H1 (cell line): ENCODE measurements around the gene ZNF282. TPM values are rescaled to one million over a fixed set of nuclear protein-coding genes. Genes with fewer than 3 reads are reported as not detected.

ENCODE experiments used
- CTCF ChIA-PET: fragments of 300-600 bp; sonication (Branson Sonifier 250); formaldehyde crosslinking; loops from one replicate; lab custom pipeline; 2021; ENCODE audit not compliant: partially characterized antibody; lab: Charles Lee
- POLR2A ChIA-PET: fragments of 300-600 bp; sonication (Branson Sonifier 250); formaldehyde crosslinking; loops from one replicate; lab custom pipeline; 2021; ENCODE audit warnings: inconsistent platforms; ENCODE audit not compliant: partially characterized antibody; lab: Charles Lee
- DNase-seq, 2 experiments: peaks; one replicate each; pipeline versions ENCODE4 v3.0.0 to v3.0.0-alpha.2; 2010 to 2022; ENCODE audit warnings: low spot score in 2 of 2, low read depth in 1 of 2, mixed read lengths in 1 of 2
- FAIRE-seq: peaks from 2 replicates; lab custom pipeline; 2011; peaks lifted over from hg19 to GRCh38; lab: Jason Lieb, UNC
- H2AFZ ChIP-seq: 2 replicates; pipeline ENCODE4 v1.8.1; 2012; ENCODE audit warnings: low read length, inconsistent platforms
- H2AK5ac ChIP-seq: 2 replicates; pipeline ENCODE4 v1.6.1; 2013; ENCODE audit warnings: low read depth, low read length
- H2BK120ac ChIP-seq: replicated peaks from 2 replicates; pipeline ENCODE3; 2013; ENCODE audit warnings: low read depth, low read length, inconsistent platforms
- H2BK12ac ChIP-seq: 2 replicates; pipeline ENCODE4 v1.6.1; 2013; ENCODE audit warnings: low read depth, low read length
- H2BK15ac ChIP-seq: 2 replicates; pipeline ENCODE4 v1.6.1; 2013; ENCODE audit warnings: low read length
- H2BK20ac ChIP-seq: 2 replicates; pipeline ENCODE4 v1.6.1; 2013; ENCODE audit warnings: low read length
- H2BK5ac ChIP-seq: 2 replicates; pipeline ENCODE4 v1.6.1; 2013; ENCODE audit warnings: low read depth, low read length
- H3K14ac ChIP-seq: 2 replicates; pipeline ENCODE4 v1.6.1; 2013; ENCODE audit warnings: inconsistent platforms; ENCODE audit not compliant: insufficient read length
- H3K18ac ChIP-seq: 2 replicates; pipeline ENCODE4 v1.6.1; 2013; ENCODE audit warnings: low read length; ENCODE audit errors: extremely low read depth
- H3K23ac ChIP-seq: 2 replicates; pipeline ENCODE4 v1.6.1; 2013; ENCODE audit warnings: inconsistent platforms; ENCODE audit not compliant: insufficient read length
- H3K23me2 ChIP-seq: 2 replicates; pipeline ENCODE4 v1.6.1; 2013; ENCODE audit warnings: low read depth, low read length
- H3K27ac ChIP-seq: 2 replicates; pipeline ENCODE4 v1.6.1; 2011; ENCODE audit warnings: low read depth, low read length, inconsistent platforms
- H3K27me3 ChIP-seq, 4 experiments: replicated peaks in 1 of 4; 1 replicate in 1 of 4; 2 replicates in 3 of 4; pipeline versions ENCODE4 v1.6.1 to v1.8.1; 2011 to 2013; ENCODE audit warnings: low read length in 3 of 4, mild to moderate bottlenecking in 3 of 4, inconsistent platforms in 2 of 4, mixed read lengths in 2 of 4, moderate library complexity in 1 of 4; ENCODE audit not compliant: control insufficient read depth in 3 of 4, insufficient read depth in 3 of 4; ENCODE audit errors: extremely low read depth in 1 of 4
- H3K36me3 ChIP-seq, 4 experiments: 2 replicates each; pipeline versions ENCODE4 v1.6.1 to v1.8.1; 2011 to 2013; ENCODE audit warnings: mild to moderate bottlenecking in 4 of 4, low read length in 3 of 4, moderate library complexity in 2 of 4, control low read depth in 1 of 4, inconsistent platforms in 1 of 4; ENCODE audit not compliant: insufficient read depth in 4 of 4, control insufficient read depth in 2 of 4
- H3K4ac ChIP-seq: replicated peaks from 2 replicates; pipeline ENCODE3; 2013; ENCODE audit warnings: low read length, low read depth, mixed read lengths, inconsistent platforms; ENCODE audit not compliant: insufficient read length
- H3K4me1 ChIP-seq, 4 experiments: replicated peaks in 1 of 4; 1 replicate in 1 of 4; 2 replicates in 3 of 4; pipeline versions ENCODE4 v1.6.1 to v1.8.1; 2011 to 2013; ENCODE audit warnings: low read length in 3 of 4, inconsistent platforms in 2 of 4, mixed read lengths in 1 of 4; ENCODE audit not compliant: insufficient read depth in 4 of 4, control insufficient read depth in 3 of 4
- H3K4me2 ChIP-seq, 2 experiments: 2 replicates each; pipeline versions ENCODE4 v1.6.1 to v1.8.1; 2011 to 2013; ENCODE audit warnings: low read depth in 2 of 2, low read length in 2 of 2, control low read depth in 1 of 2, inconsistent platforms in 1 of 2, mild to moderate bottlenecking in 1 of 2; ENCODE audit not compliant: insufficient read depth in 1 of 2
- H3K4me3 ChIP-seq, 4 experiments: fragments of 200-600, 300-600 bp in 1 of 4; sonication (generic), shearing (Covaris generic), sonication (Bioruptor Twin) in 1 of 4; 2 replicates each; pipeline versions ENCODE4 v1.5.1 to v1.8.1; 2011 to 2016; ENCODE audit warnings: low read length in 4 of 4, low read depth in 3 of 4, control low read depth in 2 of 4, inconsistent platforms in 2 of 4, mild to moderate bottlenecking in 2 of 4, mixed read lengths in 1 of 4, moderate library complexity in 1 of 4; ENCODE audit not compliant: insufficient read depth in 2 of 4; ENCODE audit errors: extremely low read depth in 1 of 4
- H3K56ac ChIP-seq: replicated peaks from 2 replicates; pipeline ENCODE3; 2013; ENCODE audit warnings: low read depth, mild to moderate bottlenecking, mixed read lengths, low read length, inconsistent platforms; ENCODE audit not compliant: insufficient read length
- H3K79me1 ChIP-seq: 2 replicates; pipeline ENCODE4 v1.6.1; 2013; ENCODE audit warnings: low read depth, low read length, control low read depth
- H3K79me2 ChIP-seq, 2 experiments: 2 replicates each; pipeline versions ENCODE4 v1.6.1 to v1.8.1; 2012 to 2013; ENCODE audit warnings: low read length in 2 of 2, mild to moderate bottlenecking in 2 of 2, inconsistent platforms in 1 of 2; ENCODE audit not compliant: insufficient read depth in 2 of 2, control insufficient read depth in 1 of 2
- H3K9ac ChIP-seq, 4 experiments: replicated peaks in 1 of 4; 1 replicate in 1 of 4; 2 replicates in 3 of 4; pipeline versions ENCODE4 v1.6.1 to v1.8.1; 2011 to 2013; ENCODE audit warnings: low read depth in 3 of 4, low read length in 3 of 4, control low read depth in 2 of 4, mild to moderate bottlenecking in 2 of 4, moderate library complexity in 2 of 4, inconsistent platforms in 1 of 4; ENCODE audit errors: extremely low read depth in 1 of 4
- H3K9me3 ChIP-seq, 2 experiments: 2 replicates each; pipeline versions ENCODE4 v1.6.1 to v1.8.1; 2012 to 2013; ENCODE audit warnings: mild to moderate bottlenecking in 2 of 2, moderate library complexity in 2 of 2, control low read depth in 1 of 2, inconsistent platforms in 1 of 2, low read depth in 1 of 2, low read length in 1 of 2, mixed read lengths in 1 of 2; ENCODE audit not compliant: insufficient read depth in 2 of 2
- H4K20me1 ChIP-seq, 2 experiments: replicated peaks in 1 of 2; 2 replicates each; pipeline versions ENCODE3 to v1.8.1; 2011 to 2013; ENCODE audit warnings: inconsistent platforms in 2 of 2, low read length in 2 of 2, mild to moderate bottlenecking in 1 of 2; ENCODE audit not compliant: insufficient read depth in 2 of 2, control insufficient read depth in 1 of 2
- H4K5ac ChIP-seq: 2 replicates; pipeline ENCODE4 v1.6.1; 2013; ENCODE audit warnings: low read length, low read depth, mixed read lengths, inconsistent platforms; ENCODE audit not compliant: insufficient read length
- H4K8ac ChIP-seq: 2 replicates; pipeline ENCODE4 v1.8.0; 2013; ENCODE audit warnings: mild to moderate bottlenecking, moderate library complexity, low read length, inconsistent platforms; ENCODE audit not compliant: insufficient read depth; ENCODE audit errors: extremely low read depth
- H4K91ac ChIP-seq: replicated peaks from 2 replicates; pipeline ENCODE3; 2013; ENCODE audit warnings: low read length, mixed read lengths, inconsistent platforms; ENCODE audit not compliant: insufficient read length
- CTBP2 ChIP-seq: IDR thresholded peaks from 2 replicates; pipeline ENCODE4 v1.7.0; 2011; ENCODE audit warnings: borderline replicate concordance, mild to moderate bottlenecking, moderate library complexity, mixed read lengths, low read length; ENCODE audit not compliant: insufficient read depth, insufficient read length
- E2F6 ChIP-seq: IDR thresholded peaks from 2 replicates; pipeline ENCODE4 v1.6.1; 2012; ENCODE audit warnings: inconsistent platforms
- EZH2 ChIP-seq: fragments of 200-600 bp; sonication (generic); IDR thresholded peaks from 2 replicates; pipeline ENCODE4 v1.7.1; 2012; ENCODE audit warnings: low read depth, mild to moderate bottlenecking, moderate library complexity, low read length, inconsistent platforms; ENCODE audit not compliant: severe bottlenecking
- HDAC6 ChIP-seq: IDR thresholded peaks from one replicate; pipeline ENCODE4 v1.7.1; 2012; ENCODE audit warnings: low read depth, mild to moderate bottlenecking, inconsistent platforms, low read length, moderate library complexity
- RFX5 ChIP-seq: IDR thresholded peaks from 2 replicates; pipeline ENCODE4 v1.6.1; 2011; ENCODE audit warnings: low read depth, low read length, improper control_type of control experiment, borderline replicate concordance
- SIRT6 ChIP-seq: IDR thresholded peaks from one replicate; pipeline ENCODE4 v1.7.1; 2012; ENCODE audit warnings: low read length, inconsistent platforms
- TAF1 ChIP-seq: IDR thresholded peaks from 2 replicates; pipeline ENCODE4 v1.6.1; 2011; ENCODE audit warnings: mild to moderate bottlenecking, low read depth, low read length
- TAF7 ChIP-seq: optimal IDR thresholded peaks from 2 replicates; pipeline ENCODE3; 2011; ENCODE audit warnings: low read depth, mild to moderate bottlenecking, inconsistent platforms, low read length, moderate library complexity, borderline replicate concordance
- WGBS, 2 experiments: shearing (Covaris generic) in 1 of 2; methylation state at CpG; one replicate each; pipeline versions ENCODE4 v1.1.6 to v1.1.7; 2013 to 2015; ENCODE audit warnings: low lambda C conversion rate in 2 of 2, mixed read lengths in 2 of 2, inconsistent platforms in 1 of 2, low coverage in 1 of 2, missing lambda C conversion rate in 1 of 2; ENCODE audit not compliant: insufficient replicate concordance in 2 of 2, insufficient coverage in 1 of 2, insufficient read length in 1 of 2; ENCODE audit errors: extremely low coverage in 1 of 2, missing lambda C conversion rate in 1 of 2; 5-methylcytosine and 5-hydroxymethylcytosine counted together
- polyA plus RNA-seq, 7 experiments: library from polyadenylated mRNA; depleted of rRNA in 3 of 7; stranded (reverse) in 5 of 7; unstranded in 2 of 7; fragments of >200 nt in 5 of 7; fragments of 200-250 nt in 2 of 7; gene quantifications; 1 replicate in 5 of 7; 2 replicates in 1 of 7; 4 replicates in 1 of 7; pipeline versions ENCODE4 v1.2.1 to v1.2.3, GENCODE V29; 2011 to 2013; ENCODE audit warnings: missing spikeins in 2 of 7, mixed read lengths in 2 of 7
- total RNA-seq: library from RNA; stranded (reverse); fragmentation: NEBNext Ultra II Directional; extraction: Animal tissue kit (Norgen Biotek cat#: 25700); gene quantifications from 2 replicates; pipeline ENCODE4 v1.2.1, GENCODE V29; 2021
- TF ChIP-seq, protein P1 (sequence below): IDR thresholded peaks from 2 replicates; pipeline ENCODE4 v1.6.1; 2011; ENCODE audit warnings: low read length, improper control_type of control experiment

ZNF282 gene
- total and polyA plus RNA-seq, 2 of the 8 experiments (the other 6 are each of a cell fraction or from before 2014, with no cell fraction given), result 16.9 to 36.3 TPM

GRCh38 chr7:149216402-149216801, 21.1 kb downstream of the ZNF282 start:
- Histone ChIP-seq H3K9me3 (no peaks in the 10 kb centered on the region), H2BK12ac (no peak overlapping the region), H2AK5ac (no peak overlapping the region), H3K27me3 (no peaks in the 10 kb centered on the region), H4K91ac (no peak overlapping the region), H4K5ac (no peak overlapping the region), H3K18ac (no peak overlapping the region), H3K79me2 (no peaks in the 10 kb centered on the region), H4K20me1 (peaks cover 0 to 2% of the 10 kb centered on the region in 2 experiments), H2BK5ac (no peak overlapping the region), H3K36me3 (peaks cover 21 to 82% (median 47%) of the 10 kb centered on the region in 4 experiments), H3K9ac (no peak overlapping the region), H3K14ac (no peak overlapping the region), H3K23ac (no peak overlapping the region), H2BK120ac (no peak overlapping the region), H3K56ac (no peak overlapping the region), H3K23me2 (no peaks in the 10 kb centered on the region), H3K4me2 (no peak overlapping the region), H2BK20ac (no peak overlapping the region), H3K27ac (no peak overlapping the region), H4K8ac (no peak overlapping the region), H3K4me1 (no peaks in the 10 kb centered on the region), H3K4ac (no peak overlapping the region), H3K4me3 (no peak overlapping the region), H2BK15ac (no peak overlapping the region), H3K79me1 (peaks cover 2% of the 10 kb centered on the region), H2AFZ (no peak overlapping the region)
- no peak for TF ChIP-seq HDAC6
- TF ChIP-seq TAF1, result no peak
- TF ChIP-seq, protein P1, sequence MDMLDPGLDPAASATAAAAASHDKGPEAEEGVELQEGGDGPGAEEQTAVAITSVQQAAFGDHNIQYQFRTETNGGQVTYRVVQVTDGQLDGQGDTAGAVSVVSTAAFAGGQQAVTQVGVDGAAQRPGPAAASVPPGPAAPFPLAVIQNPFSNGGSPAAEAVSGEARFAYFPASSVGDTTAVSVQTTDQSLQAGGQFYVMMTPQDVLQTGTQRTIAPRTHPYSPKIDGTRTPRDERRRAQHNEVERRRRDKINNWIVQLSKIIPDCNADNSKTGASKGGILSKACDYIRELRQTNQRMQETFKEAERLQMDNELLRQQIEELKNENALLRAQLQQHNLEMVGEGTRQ, result no peak
- no peak for TF ChIP-seq TAF7
- TF ChIP-seq SIRT6, result no peak
- no peak for TF ChIP-seq EZH2
- TF ChIP-seq E2F6, result no peak
- TF ChIP-seq RFX5, result no peak
- no peak for TF ChIP-seq CTBP2
- ChIA-PET POLR2A (interaction anchor here (2.0 to 2.3 kb wide), 2 partner anchors 14 to 21 kb away, joined by 5 to 6 read pairs; partner anchors contain the start of gene ZNF282), CTCF (no interaction called here)
- no peak for FAIRE-seq
- 92% methylated on average over 2 of the region's 2 CpGs; no CpG with 5 or more reads in 1 of the 2 experiments for WGBS, 2 experiments
- no peak for DNase-seq
